PC-9 (cell line): ENCODE measurements around the gene DDX10. TPM values are rescaled to one million over a fixed set of nuclear protein-coding genes. Genes with fewer than 3 reads are reported as not detected.

Source experiments
- BruUV-seq: library from RNA; stranded (reverse); fragments of 400-500 nt; replicated peaks from 2 replicates; lab custom pipeline; 2021; lab: Mats Ljungman, UMichigan
- CTCF ChIA-PET: fragments of 300-600 bp; sonication (Branson Sonifier 250); formaldehyde crosslinking; loops from one replicate; lab custom pipeline; 2022; ENCODE audit warnings: antibody characterized with exemption; lab: Charles Lee
- POLR2A ChIA-PET: fragments of 300-600 bp; sonication (Branson Sonifier 250); formaldehyde crosslinking; loops from one replicate; lab custom pipeline; 2022; ENCODE audit warnings: antibody characterized with exemption; ENCODE audit not compliant: unreplicated experiment; lab: Charles Lee
- DNase-seq, 2 experiments: peaks; one replicate each; pipeline versions ENCODE4 v3.0.0 to v3.0.0-alpha.2; 2015 to 2022; ENCODE audit warnings: mixed read lengths in 1 of 2
- H2AFZ ChIP-seq: fragments of 200-600 bp; sonication (generic); 2 replicates; pipeline ENCODE4 v1.8.1; 2017; ENCODE audit warnings: antibody characterized with exemption
- H3F3A ChIP-seq: fragments of 200-600 bp; sonication (generic); 2 replicates; pipeline ENCODE4 v1.8.1; 2017; ENCODE audit warnings: antibody characterized with exemption, mild to moderate bottlenecking, low read depth; ENCODE audit not compliant: insufficient read depth
- H3K27ac ChIP-seq: fragments of 200-600 bp; sonication (generic); 2 replicates; pipeline ENCODE4 v1.6.1; 2016; ENCODE audit warnings: mixed run types
- H3K27me3 ChIP-seq: fragments of 200-600 bp; sonication (generic); 2 replicates; pipeline ENCODE4 v1.6.1; 2016; ENCODE audit warnings: low read depth, mixed run types; ENCODE audit not compliant: insufficient read depth
- H3K36me3 ChIP-seq: fragments of 200-600 bp; sonication (generic); 2 replicates; pipeline ENCODE4 v1.6.1; 2016; ENCODE audit warnings: low read depth, mixed run types
- H3K4me1 ChIP-seq: fragments of 200-600 bp; sonication (generic); replicated peaks from 2 replicates; pipeline ENCODE4 v1.6.1; 2016; ENCODE audit warnings: mixed run types; ENCODE audit not compliant: insufficient read depth
- H3K4me2 ChIP-seq: fragments of 200-600 bp; sonication (generic); 2 replicates; pipeline ENCODE4 v1.6.1; 2017; ENCODE audit warnings: mixed run types
- H3K4me3 ChIP-seq: fragments of 200-600 bp; sonication (generic); 2 replicates; pipeline ENCODE4 v1.6.1; 2016; ENCODE audit warnings: mixed run types
- H3K79me2 ChIP-seq: fragments of 200-600 bp; sonication (generic); 2 replicates; pipeline ENCODE4 v1.6.1; 2017; ENCODE audit warnings: low read depth, mixed run types
- H3K9me2 ChIP-seq: fragments of 200-600 bp; sonication (generic); 2 replicates; pipeline ENCODE4 v1.8.1; 2017; ENCODE audit warnings: mild to moderate bottlenecking; ENCODE audit not compliant: insufficient read depth
- H3K9me3 ChIP-seq: fragments of 200-600 bp; sonication (generic); 2 replicates; pipeline ENCODE4 v1.8.1; 2016; ENCODE audit warnings: low read depth; ENCODE audit not compliant: insufficient read depth
- H4K20me1 ChIP-seq: fragments of 200-600 bp; sonication (generic); 2 replicates; pipeline ENCODE4 v1.8.1; 2017; ENCODE audit not compliant: insufficient read depth
- CTCF ChIP-seq: fragments of 200-600 bp; sonication (generic); conservative IDR thresholded peaks from 2 replicates; pipeline ENCODE4 v1.6.1; 2017; ENCODE audit warnings: mixed run types, antibody characterized with exemption, mild to moderate bottlenecking, moderate library complexity
- EZH2 ChIP-seq: fragments of 200-600 bp; sonication (generic); IDR thresholded peaks from 2 replicates; pipeline ENCODE4 v1.8.0; 2017; ENCODE audit warnings: antibody characterized with exemption, low read depth
- intact Hi-C: fragments of 100-400 bp; cut with micrococcal nuclease; formaldehyde crosslinking; loops from one replicate; pipeline ENCODE4 v1.10.0; 2022; ENCODE audit not compliant: unreplicated experiment
- total RNA-seq: library from RNA; stranded (reverse); gene quantifications from 2 replicates; pipeline ENCODE4 v1.2.3, GENCODE V29; 2021

Gene DDX10
- total RNA-seq, 1 experiment from 2014 or later = 26.4 TPM

GRCh38 chr11:108802492-108802891 lies 137.6 kb downstream of the DDX10 start:
- Histone ChIP-seq H3K4me2 (no peak overlapping the region), H3K79me2 (no peaks in the 10 kb centered on the region), H2AFZ (no peak overlapping the region), H3K36me3 (no peaks in the 10 kb centered on the region), H4K20me1 (no peaks in the 10 kb centered on the region), H3K9me3 (0 out of 2 replicates have a peak, but pooled peaks cover 5% of the 10 kb centered on the region), H3K9me2 (0 out of 2 replicates have a peak, but pooled peaks cover 3% of the 10 kb centered on the region), H3K27me3 (no peaks in the 10 kb centered on the region), H3K4me3 (no peak overlapping the region), H3K4me1 (no peaks in the 10 kb centered on the region), H3K27ac (no peak overlapping the region), H3F3A (no peaks in the 10 kb centered on the region)
- intact Hi-C loops = no loop called here
- DNase-seq = no peak
- TF ChIP-seq CTCF (no peak), EZH2 (no peak)
- ChIA-PET POLR2A (no interaction called here), CTCF (no interaction called here)
- no TSS peak for BruUV-seq

- no peak overlapping the region for H2AFZ ChIP-seq
- DNase-seq = no peak
- H3K27ac ChIP-seq = no peak overlapping the region
- TF ChIP-seq CTCF (no peak), EZH2 (no peak)
- POLR2A ChIA-PET = no interaction called here
- H3K9me3 ChIP-seq = 0 out of 2 replicates have a peak, but pooled peaks cover 5% of the 10 kb centered on the region
- no peaks in the 10 kb centered on the region for H3K27me3 ChIP-seq
- H3K4me3 ChIP-seq = no peak overlapping the region
- H3K36me3 ChIP-seq = no peaks in the 10 kb centered on the region
- no TSS peak for BruUV-seq
- no peak overlapping the region for H3K4me2 ChIP-seq
- H3F3A ChIP-seq = no peaks in the 10 kb centered on the region
- CTCF ChIA-PET = no interaction called here
- intact Hi-C loops = no loop called here
- no peaks in the 10 kb centered on the region for H4K20me1 ChIP-seq
- 0 out of 2 replicates have a peak, but pooled peaks cover 3% of the 10 kb centered on the region for H3K9me2 ChIP-seq
- H3K79me2 ChIP-seq = no peaks in the 10 kb centered on the region
- no peaks in the 10 kb centered on the region for H3K4me1 ChIP-seq
Measured at GRCh38 chr11:108803776-108804175, 138.9 kb downstream of the DDX10 start.

- no peak overlapping the region for H3K4me3 ChIP-seq
- no peaks in the 10 kb centered on the region for H3K4me1 ChIP-seq
- ChIA-PET CTCF (no interaction called here), POLR2A (no interaction called here)
- intact Hi-C loops = no loop called here
- TF ChIP-seq EZH2 (no peak), CTCF (no peak)
- H2AFZ ChIP-seq = no peak overlapping the region
- H3K4me2 ChIP-seq = no peak overlapping the region
- DNase-seq = no peak
- H4K20me1 ChIP-seq = no peaks in the 10 kb centered on the region
- no peak overlapping the region for H3K27ac ChIP-seq
- no peaks in the 10 kb centered on the region for H3F3A ChIP-seq
- no peaks in the 10 kb centered on the region for H3K79me2 ChIP-seq
- H3K27me3 ChIP-seq = no peaks in the 10 kb centered on the region
- no peaks in the 10 kb centered on the region for H3K36me3 ChIP-seq
- no TSS peak for BruUV-seq
- 0 out of 2 replicates have a peak, but pooled peaks cover 3% of the 10 kb centered on the region for H3K9me2 ChIP-seq
- 0 out of 2 replicates have a peak, but pooled peaks cover 5% of the 10 kb centered on the region for H3K9me3 ChIP-seq
Measured at GRCh38 chr11:108804511-108804910, 139.6 kb downstream of the DDX10 start.
